GM18498 (cell line): ENCODE data around the gene LIN37.

Source experiments
- ATAC-seq: cut with Tn5 transposase; IDR thresholded peaks from one replicate; pipeline ENCODE4 v1.9.1; 2021; ENCODE audit warnings: mild to moderate bottlenecking, moderate library complexity; ENCODE audit not compliant: unreplicated experiment

LIN37 gene

DNA sequence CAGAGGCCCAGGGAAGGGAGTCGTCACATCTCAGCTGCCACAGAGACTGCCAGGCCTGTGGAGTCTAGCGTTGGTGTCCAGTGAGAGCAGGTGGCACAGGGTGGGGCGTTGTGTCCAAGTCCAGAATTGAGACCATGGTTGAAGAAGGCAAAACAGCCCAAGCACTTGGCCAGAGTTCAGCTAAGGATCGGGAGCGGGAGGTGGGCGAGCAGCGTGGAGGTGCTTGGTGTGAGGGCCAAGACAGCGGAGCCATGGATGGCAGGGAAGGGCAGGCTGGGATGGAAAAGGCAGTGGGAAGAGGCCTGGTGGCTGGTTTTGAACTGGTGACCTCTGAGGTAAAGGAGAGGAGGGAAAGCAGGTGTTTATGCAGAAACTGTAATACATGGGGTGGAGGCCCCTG is 14.1 kb upstream of the LIN37 start:
- no peak for ATAC-seq

DNA sequence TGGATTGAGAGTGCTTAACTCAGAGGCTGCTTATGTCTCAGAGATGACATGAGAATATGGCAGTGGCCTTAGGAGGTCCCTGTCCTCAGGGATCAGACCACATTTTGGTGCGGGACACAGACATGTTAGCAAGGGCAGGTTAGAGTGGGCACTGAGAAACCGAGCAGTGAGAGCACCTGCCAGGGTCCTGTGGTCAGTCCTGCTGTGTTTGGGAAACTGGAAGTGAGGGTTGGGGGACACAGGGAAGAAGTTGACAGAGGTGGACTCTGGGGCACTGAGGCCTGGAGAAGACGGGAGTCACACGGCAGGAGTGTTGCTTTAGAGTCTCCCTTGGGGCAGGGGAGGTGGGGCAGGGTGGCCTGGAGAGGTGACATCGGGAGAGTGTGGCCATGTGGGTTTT is 13.5 kb upstream of the LIN37 start:
- ATAC-seq: no peak

DNA sequence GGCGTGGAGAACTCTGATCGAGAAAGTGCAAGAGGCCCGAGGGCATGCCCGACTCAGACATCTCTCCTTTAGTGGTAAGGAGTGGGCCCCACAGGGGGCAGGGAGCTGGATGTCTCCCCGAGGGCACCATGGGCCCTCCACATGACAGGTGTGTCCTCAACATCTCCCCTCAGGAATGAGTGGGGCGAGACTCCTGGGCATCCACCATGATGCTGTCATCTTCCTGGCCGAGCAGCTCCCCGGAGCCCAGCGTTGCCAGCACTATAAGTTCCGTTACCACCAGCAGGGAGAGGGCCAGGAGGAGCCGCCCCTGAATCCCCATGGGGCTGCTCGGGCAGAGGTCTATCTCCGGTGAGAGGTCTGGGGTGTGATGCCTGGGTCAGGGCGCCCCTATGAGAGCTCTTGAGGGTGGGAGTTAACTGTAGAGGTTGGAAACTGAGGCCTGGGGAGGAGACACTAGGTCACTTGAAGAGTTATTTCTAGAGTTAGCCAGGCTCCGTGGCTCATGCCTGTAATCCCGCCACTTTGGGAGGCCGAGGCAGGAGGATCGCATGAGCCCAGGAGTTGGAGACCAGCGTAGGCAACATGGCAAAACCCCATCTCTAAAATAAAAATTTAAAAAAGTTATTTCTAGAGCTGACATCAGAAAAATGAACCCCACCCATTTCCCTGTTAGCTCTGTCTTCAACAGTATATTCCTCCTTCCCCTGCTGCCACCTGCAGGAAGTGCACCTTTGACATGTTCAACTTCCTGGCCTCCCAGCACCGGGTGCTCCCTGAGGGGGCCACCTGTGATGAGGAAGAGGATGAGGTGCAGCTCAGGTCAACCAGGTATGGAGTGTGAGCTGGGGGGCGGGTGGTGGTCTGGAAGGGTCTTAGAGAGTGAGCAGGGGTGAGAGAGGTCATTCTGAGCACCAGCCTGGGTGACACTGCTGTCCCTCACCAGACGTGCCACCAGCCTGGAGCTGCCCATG is 11.2 kb upstream of the LIN37 start:
- ATAC-seq: no peak

DNA sequence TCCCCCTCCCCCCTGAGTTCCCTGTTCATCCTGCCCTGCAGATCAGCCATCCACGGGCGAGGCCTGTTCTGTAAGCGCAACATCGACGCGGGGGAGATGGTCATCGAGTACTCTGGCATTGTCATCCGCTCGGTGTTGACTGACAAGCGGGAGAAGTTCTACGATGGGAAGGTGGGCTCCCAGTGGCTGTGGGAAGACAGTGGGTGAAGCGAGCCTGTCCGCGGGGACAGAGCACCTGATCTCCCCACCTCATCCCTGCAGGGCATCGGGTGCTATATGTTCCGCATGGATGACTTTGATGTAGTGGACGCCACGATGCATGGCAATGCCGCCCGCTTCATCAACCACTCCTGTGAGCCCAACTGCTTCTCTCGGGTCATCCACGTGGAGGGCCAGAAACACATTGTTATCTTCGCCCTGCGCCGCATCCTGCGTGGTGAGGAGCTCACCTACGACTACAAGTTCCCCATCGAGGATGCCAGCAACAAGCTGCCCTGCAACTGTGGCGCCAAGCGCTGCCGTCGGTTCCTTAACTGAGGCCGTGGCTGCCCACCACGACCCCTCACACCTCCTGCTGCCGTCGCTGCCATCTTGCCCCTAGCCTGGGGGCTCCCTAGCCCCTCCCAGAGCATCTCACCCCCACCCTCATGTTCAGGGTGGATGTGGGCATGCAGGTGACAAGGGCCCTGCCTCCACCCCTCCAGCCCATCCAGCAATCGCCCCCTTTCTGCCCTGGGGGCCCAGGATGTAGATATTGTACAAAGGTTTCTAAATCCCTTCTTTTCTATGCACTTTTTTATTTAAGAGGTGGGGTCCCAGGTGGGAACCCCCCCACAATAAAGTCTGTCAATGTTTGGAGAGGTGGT is 10.1 kb upstream of the LIN37 start:
- ATAC-seq: no peak

DNA sequence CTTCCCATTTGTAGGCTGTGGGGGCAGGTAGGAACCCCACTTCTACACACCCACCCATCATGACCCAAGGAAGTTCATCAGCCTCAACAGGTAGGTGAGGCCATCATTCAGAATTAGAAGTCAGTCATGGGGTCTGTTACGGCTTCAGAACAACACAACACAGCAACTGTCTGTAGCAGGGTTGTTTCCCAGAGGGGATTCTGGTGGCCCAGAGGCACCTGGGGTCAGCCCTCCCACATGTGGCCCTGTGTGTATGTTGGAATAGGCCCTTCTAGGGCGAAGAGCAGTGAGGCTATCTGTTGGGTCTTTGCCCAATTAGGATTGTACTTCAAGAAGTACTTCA is 9.5 kb upstream of the LIN37 start:
- no peak for ATAC-seq

DNA sequence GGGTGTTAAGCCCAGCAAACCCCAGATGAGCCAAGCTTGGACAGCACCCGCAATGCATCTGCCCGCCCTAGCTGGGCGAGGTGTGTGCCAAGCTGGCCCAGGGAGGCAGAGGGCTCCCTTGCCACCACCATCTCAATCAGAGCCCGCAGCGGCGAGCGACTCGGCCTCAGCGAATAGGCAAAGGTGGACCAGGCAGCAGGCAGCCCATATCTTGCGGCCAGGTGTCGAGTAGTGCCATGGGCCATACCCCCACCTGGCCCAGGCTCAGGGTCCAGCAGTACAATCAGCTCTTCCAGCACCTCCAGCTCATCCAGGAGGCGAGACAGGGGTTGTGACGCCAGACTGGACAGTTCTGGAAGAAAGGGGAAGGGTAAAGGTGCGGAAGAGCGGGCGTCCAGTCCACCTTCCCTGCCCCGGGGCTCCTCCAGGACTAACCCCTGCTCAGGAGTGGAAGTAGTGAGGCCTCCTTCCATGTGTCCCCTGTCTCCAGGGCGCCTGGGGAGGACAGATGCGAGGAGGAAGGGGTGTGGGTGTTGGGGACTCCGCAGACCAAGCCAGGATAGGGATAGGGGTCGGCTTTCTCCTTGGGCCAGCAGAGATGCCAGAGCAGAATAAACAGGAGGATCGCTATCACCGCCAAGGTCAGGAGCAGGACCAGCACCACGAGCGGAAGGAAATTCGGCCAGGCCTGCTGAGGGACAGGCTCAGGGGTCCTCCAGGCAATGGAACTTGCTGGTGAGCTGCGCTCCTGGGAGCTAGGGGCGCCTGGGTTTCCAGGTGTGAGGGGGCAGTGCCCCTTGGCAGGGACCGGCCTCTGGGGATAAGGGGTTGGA is 8.9 kb upstream of the LIN37 start:
- no peak for ATAC-seq

DNA sequence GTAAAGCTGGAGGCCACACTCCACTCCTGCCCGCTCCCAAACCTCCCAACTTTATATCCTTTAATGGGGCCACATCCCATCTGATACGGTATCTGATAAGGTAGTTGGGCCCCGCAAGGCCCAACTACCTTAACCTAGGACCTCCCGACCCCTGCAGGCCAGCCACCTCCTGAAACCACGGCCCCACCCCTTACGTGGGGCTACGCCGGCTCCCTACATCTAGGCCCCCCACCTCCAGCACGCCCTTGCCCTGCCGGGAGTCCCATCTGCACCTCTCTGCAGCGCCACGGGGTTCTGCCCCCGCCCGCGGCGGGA is 8.3 kb upstream of the LIN37 start:
- ATAC-seq: peak; percentile 21

DNA sequence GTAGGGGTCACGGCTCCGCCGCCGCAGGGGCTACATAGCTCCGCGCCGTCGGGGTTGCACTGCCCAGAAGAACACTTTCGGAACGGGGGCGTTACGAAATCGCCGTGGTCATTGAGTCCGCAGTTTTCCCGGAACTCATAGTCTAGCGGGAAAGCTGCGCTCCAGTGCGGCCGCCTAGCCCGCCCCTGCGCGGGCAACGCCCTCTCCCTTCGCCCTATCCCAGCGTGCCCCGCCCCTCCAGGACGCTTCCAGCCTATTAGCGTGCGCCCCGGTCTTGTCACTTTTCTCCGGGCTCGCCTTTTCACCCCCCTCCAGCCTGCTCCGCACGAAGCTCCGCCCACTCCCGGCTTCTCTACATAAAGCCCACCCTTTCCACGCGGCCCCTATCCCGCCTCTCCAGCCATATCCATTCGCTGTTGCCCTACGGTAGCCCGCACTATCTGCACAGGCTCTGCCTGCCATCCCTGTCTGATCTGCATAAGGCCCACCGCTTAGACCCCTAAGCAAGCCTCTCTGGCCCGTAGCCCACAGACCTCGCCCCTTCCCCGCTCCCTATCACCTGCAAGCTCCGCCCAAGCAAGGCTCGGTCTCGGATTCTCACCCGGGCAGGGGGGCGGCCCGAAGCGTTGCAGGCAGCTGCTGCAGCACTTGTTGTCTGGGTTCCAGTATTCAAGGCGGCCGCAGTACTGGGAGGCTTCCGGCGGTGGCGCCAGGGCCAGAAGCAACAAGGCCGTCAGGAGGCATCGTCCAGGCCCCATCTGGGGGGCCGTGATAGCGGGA is 7.8 kb upstream of the LIN37 start:
- ATAC-seq: peak; percentile 59

DNA sequence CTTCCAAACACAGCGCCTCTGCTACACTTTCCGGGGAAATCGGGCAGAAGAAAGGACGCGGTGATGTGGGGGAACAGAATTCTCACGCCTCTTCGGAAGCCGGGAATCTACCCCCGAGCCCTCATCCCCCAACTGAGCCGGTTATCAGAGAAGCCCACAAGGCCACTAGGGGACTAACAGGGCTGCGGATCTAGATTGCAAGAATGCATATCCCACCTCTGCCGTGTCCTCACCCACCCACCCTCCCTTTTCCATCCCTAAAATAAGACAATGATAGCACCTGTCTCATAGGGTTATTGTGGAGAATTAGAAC is 7.2 kb upstream of the LIN37 start:
- ATAC-seq: no peak

DNA sequence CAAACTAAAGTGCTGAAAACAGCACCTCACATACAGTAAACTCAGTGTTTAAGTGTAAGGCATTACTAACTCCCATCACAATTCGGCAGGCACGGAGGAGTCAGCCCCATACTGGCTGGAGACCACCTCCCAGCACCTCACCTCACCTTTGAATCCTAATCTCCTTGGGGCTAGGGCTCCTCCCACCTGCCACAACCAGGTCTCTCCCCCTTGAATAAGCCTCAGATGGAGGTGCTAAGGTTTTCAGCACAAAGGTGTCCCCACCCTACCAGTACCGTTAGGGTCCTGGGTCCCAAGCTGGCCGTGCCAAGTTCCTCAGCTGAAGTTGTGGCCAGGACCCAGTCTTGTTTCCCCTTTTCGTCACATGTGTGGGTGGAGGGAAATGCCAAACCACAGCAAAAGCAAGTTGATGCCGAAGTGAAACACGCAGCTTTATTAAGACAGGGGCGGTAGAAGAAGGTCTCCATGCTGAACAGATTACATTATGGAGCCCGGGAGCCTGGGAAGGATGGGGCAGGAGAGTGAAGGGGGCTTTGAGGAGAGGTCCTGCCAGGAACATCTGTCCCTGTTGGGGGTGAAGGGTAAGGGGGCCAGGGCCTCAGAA is 6.2 kb upstream of the LIN37 start, which contains the start of gene IGFLR1:
IGFLR1 (minus strand) TSS at position 332 of the 604 bp plus-strand sequence. CDS start 1,272 bp downstream, outside the sequence.
- peak; percentile 17 for ATAC-seq

DNA sequence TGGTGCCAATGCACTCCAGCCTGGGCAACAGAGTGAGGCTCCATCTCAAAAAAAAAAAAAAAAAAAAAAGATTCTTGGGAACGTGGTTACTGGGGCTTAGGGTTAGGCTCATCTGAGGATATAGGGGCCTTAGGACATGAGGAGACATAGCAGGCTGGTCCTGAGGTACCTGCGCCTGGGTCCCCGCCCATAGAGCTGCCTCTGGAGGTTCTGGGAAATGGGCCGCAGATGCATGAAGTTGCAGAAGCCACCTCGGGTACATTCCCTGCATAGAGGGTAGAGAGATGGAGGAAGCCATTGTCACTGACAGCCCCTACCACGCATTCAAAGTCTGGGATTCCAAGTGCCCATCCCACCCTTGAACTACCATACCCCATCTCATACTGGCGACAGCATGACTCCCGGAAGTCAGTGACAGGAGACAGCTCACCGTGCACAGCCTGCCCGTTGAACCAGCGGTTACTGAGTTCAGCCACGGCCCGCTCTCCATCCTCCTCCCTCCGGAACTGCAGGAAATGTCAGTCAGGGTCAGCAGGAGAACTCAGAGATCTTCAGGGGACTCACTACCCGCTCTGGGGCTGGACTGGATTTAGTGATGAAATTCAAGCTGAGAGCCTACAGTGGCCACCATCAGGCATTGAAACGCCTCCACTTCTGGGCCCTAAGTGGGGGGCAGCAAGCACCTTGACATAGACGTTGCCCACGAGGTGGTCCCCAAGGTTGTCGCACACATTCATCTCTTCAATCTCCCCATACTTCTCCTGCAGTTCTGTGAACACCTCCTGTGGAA is 4.5 kb upstream of the LIN37 start:
- ATAC-seq: no peak

DNA sequence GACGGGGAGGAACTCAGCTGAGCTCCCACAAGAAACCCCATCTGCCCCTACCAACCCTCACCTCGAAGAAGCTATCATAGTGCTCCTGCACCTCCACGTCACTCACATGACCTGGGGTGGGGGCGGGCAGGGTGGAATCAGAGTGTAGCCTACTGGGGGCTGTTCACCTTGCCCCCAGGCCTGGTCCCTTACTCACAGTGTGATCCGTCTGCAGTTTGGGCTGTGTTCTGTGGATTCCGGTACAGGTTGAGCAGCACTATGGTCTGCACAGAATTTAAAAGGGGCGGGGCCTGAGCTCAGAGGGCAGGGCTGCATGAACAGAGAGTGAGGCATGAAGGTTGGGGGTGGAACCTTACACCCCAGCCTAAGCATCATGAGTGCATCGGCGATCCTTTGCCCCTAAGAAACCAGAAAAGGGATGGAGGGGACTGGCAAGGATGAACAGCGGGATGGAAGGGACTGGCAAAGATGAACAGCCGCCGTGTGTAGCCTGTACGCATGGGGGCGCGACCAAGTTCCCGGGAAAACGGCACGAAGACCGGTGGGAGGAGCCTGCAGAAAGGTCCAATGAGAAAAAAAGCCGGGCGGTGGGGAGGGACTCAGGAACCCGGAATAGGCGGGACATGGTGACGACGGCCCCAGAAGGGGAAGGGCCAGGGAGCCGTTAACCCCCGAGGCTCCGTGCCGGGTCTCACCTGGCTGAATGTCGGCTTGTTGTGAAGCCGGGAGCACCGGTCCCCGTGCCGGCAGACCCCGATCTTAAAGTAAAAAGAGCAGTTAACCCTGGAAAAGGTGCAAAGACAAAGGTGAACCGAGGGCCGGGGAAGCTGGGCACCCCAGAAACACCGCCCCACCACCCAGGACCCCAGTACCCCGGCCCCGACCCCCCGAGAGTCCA is 3.7 kb upstream of the LIN37 start:
- peak; percentile 37 for ATAC-seq

DNA sequence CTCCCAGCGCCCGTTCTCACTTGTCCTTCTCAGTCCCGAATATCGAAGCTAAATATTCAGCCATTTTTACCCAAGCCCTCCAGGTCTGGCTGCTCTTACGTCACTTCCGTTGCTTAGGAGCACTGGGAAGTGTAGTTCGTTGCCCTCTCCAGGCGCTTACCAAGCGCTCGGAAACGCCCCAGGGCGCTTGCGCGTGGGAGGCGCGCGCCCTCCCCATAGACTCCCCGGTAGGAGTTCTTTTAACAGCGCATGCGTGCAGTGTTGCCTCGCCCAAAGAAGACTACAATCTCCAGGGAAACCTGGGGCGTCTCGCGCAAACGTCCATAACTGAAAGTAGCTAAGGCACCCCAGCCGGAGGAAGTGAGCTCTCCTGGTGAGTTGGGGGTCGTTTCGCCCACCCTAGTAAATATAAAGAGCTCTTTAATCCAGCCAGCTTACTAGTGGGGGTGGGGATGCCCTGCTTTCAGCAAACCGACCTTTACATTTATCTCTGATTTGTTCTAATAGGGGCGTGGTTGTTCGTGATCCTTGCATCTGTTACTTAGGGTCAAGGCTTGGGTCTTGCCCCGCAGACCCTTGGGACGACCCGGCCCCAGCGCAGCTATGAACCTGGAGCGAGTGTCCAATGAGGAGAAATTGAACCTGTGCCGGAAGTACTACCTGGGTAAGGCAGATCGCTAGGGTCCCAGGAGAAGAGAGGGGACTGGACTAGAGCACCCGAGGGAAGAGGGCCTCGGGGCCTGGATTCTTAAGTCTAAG is 2.9 kb upstream of the LIN37 start, which contains the start of the genes PSENEN and U2AF1L4:
PSENEN (plus strand) TSS at position 324 of the 759 bp plus-strand sequence; CDS start at position 604, 280 bp downstream.
U2AF1L4 (minus strand) TSS at position 91 of the 759 bp plus-strand sequence; CDS start at position 64, 27 bp downstream.
- peak; percentile 47 for ATAC-seq

DNA sequence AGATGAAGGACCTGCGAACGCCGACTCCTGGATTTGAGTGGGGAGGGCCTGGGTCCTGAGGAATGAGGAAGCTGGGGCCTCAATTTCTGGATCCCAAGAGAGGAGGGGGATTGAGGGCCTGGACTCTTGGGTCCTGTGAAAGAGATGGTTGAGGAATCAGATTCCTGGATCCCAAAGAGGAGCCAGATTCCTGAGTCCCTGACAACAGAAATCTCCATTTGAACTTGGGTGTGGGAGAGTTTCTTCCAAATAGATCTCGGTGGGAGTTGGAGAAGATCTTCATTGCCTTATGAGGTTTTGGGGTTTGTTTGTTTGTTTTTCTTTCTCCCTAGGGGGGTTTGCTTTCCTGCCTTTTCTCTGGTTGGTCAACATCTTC is 2.3 kb upstream of the LIN37 start:
- no peak for ATAC-seq

DNA sequence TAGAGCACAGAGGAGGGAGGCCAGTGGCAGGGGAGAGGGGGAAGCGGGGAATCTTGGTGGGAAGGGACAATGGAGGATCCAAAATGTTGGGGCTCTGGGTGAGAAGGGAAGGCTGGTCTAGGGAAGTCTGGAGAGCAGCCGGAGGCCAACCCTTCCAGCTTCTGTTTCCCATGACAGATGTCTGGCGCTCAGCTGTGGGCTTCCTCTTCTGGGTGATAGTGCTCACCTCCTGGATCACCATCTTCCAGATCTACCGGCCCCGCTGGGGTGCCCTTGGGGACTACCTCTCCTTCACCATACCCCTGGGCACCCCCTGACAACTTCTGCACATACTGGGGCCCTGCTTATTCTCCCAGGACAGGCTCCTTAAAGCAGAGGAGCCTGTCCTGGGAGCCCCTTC is 1.8 kb upstream of the LIN37 start:
- no peak for ATAC-seq

DNA sequence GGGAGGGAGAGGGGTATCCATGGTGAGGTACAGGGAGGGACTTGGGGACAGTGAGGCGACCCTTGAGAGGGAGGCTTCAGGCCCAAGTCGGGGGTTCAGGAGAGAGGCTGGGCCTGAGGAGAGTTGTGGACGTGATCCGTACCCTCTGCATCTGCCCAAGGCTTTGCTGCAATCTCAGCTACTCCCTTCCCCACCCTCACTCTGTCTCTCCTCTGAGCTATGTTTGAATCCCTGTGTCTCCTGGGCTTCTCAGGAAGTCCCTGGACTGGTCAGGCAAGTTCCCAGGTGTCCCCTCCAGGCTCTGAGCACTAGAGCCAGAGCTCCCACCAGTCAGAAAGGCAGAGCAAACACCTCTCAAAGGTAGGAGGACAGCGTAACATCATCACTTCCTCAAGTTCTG is 1.8 kb downstream of the LIN37 start:
- ATAC-seq: no peak
